ENCODE data around the gene OSBPL10. TPM values are rescaled to one million over a fixed set of nuclear protein-coding genes. Genes with fewer than 3 reads are reported as not detected.

Gene OSBPL10
- total and polyA plus RNA-seq, 2 experiments from 2014 or later = 2.2 to 7.7 TPM

- Histone ChIP-seq H3K4me1 (ENCODE audit: low read depth) (no peaks in the 10 kb centered on the region), H3K27me3 (no peaks in the 10 kb centered on the region), H3K9me3 (ENCODE audit: low read depth) (no peaks in the 10 kb centered on the region), H3K4me3 (no peak overlapping the region), H3K36me3 (no peaks in the 10 kb centered on the region), H3K27ac (no peak overlapping the region)
- DNase-seq (ENCODE audit: low read depth in 1 of 2, low spot score in 1 of 2) = no peak
- no peak for TF ChIP-seq CTCF (IDR thresholded peaks at IDR 0.05; ENCODE audit: low read depth, low read length)
These were observed 95.8 kb downstream of the OSBPL10 start for GRCh38 chr3:31885235-31885634.

- Histone ChIP-seq H3K27ac (no peak overlapping the region), H3K27me3 (no peaks in the 10 kb centered on the region), H3K36me3 (no peaks in the 10 kb centered on the region), H3K4me1 (ENCODE audit: low read depth) (no peaks in the 10 kb centered on the region), H3K4me3 (no peak overlapping the region), H3K9me3 (ENCODE audit: low read depth) (no peaks in the 10 kb centered on the region)
- no peak for TF ChIP-seq CTCF (IDR thresholded peaks at IDR 0.05; ENCODE audit: low read depth, low read length)
- DNase-seq (ENCODE audit: low read depth in 1 of 2, low spot score in 1 of 2) = no peak
These were observed 96.8 kb downstream of the OSBPL10 start for GRCh38 chr3:31884251-31884650.

DNA sequence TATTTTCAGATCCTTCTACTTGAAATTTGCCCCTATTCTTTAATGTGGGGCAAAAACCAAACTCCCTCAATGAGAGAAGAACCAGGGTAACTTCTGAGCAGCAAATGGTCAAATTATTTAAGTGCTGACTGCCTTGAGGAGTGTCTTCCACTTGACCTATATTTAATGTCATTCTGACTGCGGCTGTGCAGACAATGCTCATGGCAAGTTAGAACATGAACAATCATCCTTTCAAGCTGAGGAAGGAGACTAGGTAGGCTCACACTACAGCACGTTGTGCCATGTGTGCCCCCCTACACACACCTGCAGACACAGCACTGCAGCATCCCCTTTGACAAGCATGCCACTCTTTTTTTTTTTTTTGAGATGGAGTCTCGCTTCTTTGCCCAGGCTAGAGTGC lies 98.2 kb downstream of the OSBPL10 start:
- H3K9me3 ChIP-seq (ENCODE audit: low read depth) = no peaks in the 10 kb centered on the region
- H3K36me3 ChIP-seq = no peaks in the 10 kb centered on the region
- H3K27me3 ChIP-seq = no peaks in the 10 kb centered on the region
- H3K4me1 ChIP-seq (ENCODE audit: low read depth) = no peaks in the 10 kb centered on the region
- no peak for DNase-seq (ENCODE audit: low read depth in 1 of 2, low spot score in 1 of 2)
- TF ChIP-seq CTCF (IDR thresholded peaks at IDR 0.05; ENCODE audit: low read depth, low read length) = no peak
- no peak overlapping the region for H3K27ac ChIP-seq
- H3K4me3 ChIP-seq = no peak overlapping the region

- Histone ChIP-seq H3K27me3 (no peaks in the 10 kb centered on the region), H3K4me1 (ENCODE audit: low read depth) (no peaks in the 10 kb centered on the region), H3K36me3 (no peaks in the 10 kb centered on the region), H3K4me3 (no peak overlapping the region), H3K9me3 (ENCODE audit: low read depth) (no peaks in the 10 kb centered on the region), H3K27ac (no peak overlapping the region)
- DNase-seq (ENCODE audit: low read depth in 1 of 2, low spot score in 1 of 2) = no peak
- no peak for TF ChIP-seq CTCF (IDR thresholded peaks at IDR 0.05; ENCODE audit: low read depth, low read length)
These were observed 98.6 kb downstream of the OSBPL10 start for GRCh38 chr3:31882431-31882830.

DNA sequence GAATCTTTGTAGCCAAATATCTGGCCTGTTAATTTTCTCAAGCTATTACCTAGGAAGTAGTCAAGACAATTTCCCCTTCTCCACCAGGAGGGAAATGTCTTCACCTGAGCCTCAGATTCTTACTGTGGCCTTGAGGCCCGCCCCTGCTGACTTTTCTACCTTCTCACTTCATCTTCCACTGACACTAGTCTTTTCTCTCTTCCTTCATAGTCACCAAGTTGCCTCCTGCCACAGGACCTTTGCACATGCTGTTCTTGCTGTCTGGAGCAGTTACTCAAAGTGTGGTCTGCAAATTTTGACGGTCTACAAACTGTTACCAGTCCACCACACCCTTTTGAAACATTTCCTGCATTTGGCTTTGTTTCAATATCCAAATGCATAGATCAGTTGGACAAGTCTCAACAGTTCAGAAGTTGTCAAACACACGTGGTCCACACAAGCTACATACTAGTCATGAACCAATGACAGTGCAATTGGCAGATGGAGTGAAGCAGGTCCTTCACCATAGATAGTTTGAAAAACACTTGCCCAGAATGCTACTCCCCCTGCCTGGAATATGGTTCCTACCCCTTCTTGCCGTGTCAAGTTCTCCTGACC lies 100.5 kb downstream of the OSBPL10 start:
- TF ChIP-seq CTCF (IDR thresholded peaks at IDR 0.05; ENCODE audit: low read depth, low read length) = no peak
- Histone ChIP-seq H3K4me1 (ENCODE audit: low read depth) (no peaks in the 10 kb centered on the region), H3K27ac (no peak overlapping the region), H3K27me3 (no peaks in the 10 kb centered on the region), H3K36me3 (no peaks in the 10 kb centered on the region), H3K4me3 (no peak overlapping the region), H3K9me3 (ENCODE audit: low read depth) (no peaks in the 10 kb centered on the region)
- DNase-seq (ENCODE audit: low read depth in 1 of 2, low spot score in 1 of 2) = no peak

Data from cardiac muscle cell (in vitro differentiated cells and primary cell).